DMS79 treated with DMSO at 0.1 percent for 48 hours (cell line): ENCODE measurements around the gene SLC4A2.
"Not testable (repeated sequence)": the region's sequence is repeated elsewhere in the genome, so short reads cannot be mapped to it uniquely, and the experiment has no call there.

Source experiments
- DNase-seq: peaks from one replicate; lab custom pipeline; 2025; lab: John Stamatoyannopoulos, UW

The SLC4A2 gene

GRCh38 chr7:151059367-151060112 is at the start of gene SLC4A2:
TSS of gene SLC4A2 (plus strand) at chr7:151059589. CDS start at chr7:151061988, 2,399 bp downstream.
- DNase-seq, result peak; percentile 41

GRCh38 chr7:151010037-151010306 is 49.4 kb upstream of the SLC4A2 start:
- no peak for DNase-seq

GRCh38 chr7:151010307-151011096 is 48.9 kb upstream of the SLC4A2 start:
- no peak for DNase-seq

GRCh38 chr7:151011097-151011409 is 48.3 kb upstream of the SLC4A2 start:
- no peak for DNase-seq

- DNase-seq, result not testable (repeated sequence)
Observed at GRCh38 chr7:151011616-151012015, 47.8 kb upstream of the SLC4A2 start.

- no peak for DNase-seq
Observed at GRCh38 chr7:151012031-151012692, 47.2 kb upstream of the SLC4A2 start.

GRCh38 chr7:151012911-151013347 is 46.5 kb upstream of the SLC4A2 start:
- no peak for DNase-seq

GRCh38 chr7:151013356-151013732 is 46.0 kb upstream of the SLC4A2 start:
- no peak for DNase-seq

GRCh38 chr7:151013733-151014497 is 45.5 kb upstream of the SLC4A2 start:
- DNase-seq, result no peak

GRCh38 chr7:151014950-151015349 is 44.4 kb upstream of the SLC4A2 start:
- DNase-seq, result no peak

- no peak for DNase-seq
Observed at GRCh38 chr7:151015967-151016366, 43.4 kb upstream of the SLC4A2 start.

- DNase-seq, result no peak
Observed at GRCh38 chr7:151016505-151016904, 42.9 kb upstream of the SLC4A2 start.

- DNase-seq, result no peak
Observed at GRCh38 chr7:151016942-151017341, 42.4 kb upstream of the SLC4A2 start.

GRCh38 chr7:151017370-151017952 is 41.9 kb upstream of the SLC4A2 start:
- DNase-seq, result no peak

GRCh38 chr7:151017953-151018420 is 41.4 kb upstream of the SLC4A2 start:
- DNase-seq, result peak; percentile 48

GRCh38 chr7:151018421-151019129 is 40.8 kb upstream of the SLC4A2 start:
- DNase-seq, result no peak

GRCh38 chr7:151019130-151019447 is 40.3 kb upstream of the SLC4A2 start:
- no peak for DNase-seq

- no peak for DNase-seq
Observed at GRCh38 chr7:151020231-151020630, 39.2 kb upstream of the SLC4A2 start.

- DNase-seq, result no peak
Observed at GRCh38 chr7:151023232-151023631, 36.2 kb upstream of the SLC4A2 start.

- no peak for DNase-seq
Observed at GRCh38 chr7:151024435-151025056, 34.8 kb upstream of the SLC4A2 start, which contains the start of gene ATG9B. TSS of gene ATG9B (minus strand) at chr7:151024494. CDS start at chr7:151024423, 71 bp downstream.
